Liver (tissue), 3 donors: Measurements from ENCODE around the gene CYLD.

ENCODE experiments used
- GABPA ChIP-seq, 2 donors: IDR thresholded peaks in 1 of 2; conservative IDR thresholded peaks in 1 of 2; 2 replicates each; pipeline ENCODE4 v1.6.1; 2016; ENCODE audit warnings: antibody characterized with exemption in 2 of 2, mild to moderate bottlenecking in 1 of 2, moderate library complexity in 1 of 2
- RAD21 ChIP-seq, 2 donors: IDR thresholded peaks; 2 replicates each; pipeline ENCODE4 v1.6.1; 2016; ENCODE audit warnings: antibody characterized with exemption in 2 of 2, mild to moderate bottlenecking in 2 of 2
- TF ChIP-seq, protein P1 (sequence below): fragments of 150-350 bp; IDR thresholded peaks from 2 replicates; pipeline ENCODE4 v1.5.1; 2017; ENCODE audit warnings: improper control_type of control experiment, low read depth, low read length; ENCODE audit not compliant: missing input control
- TF ChIP-seq, protein P2 (sequence below): IDR thresholded peaks from 2 replicates; pipeline ENCODE4 v1.6.1; 2016; ENCODE audit warnings: antibody characterized with exemption
- TF ChIP-seq, protein P3 (sequence below): IDR thresholded peaks from 2 replicates; pipeline ENCODE4 v1.6.1; 2016; ENCODE audit warnings: antibody characterized with exemption
- TF ChIP-seq, protein P4 (sequence below): IDR thresholded peaks from 2 replicates; pipeline ENCODE4 v1.6.1; 2016; ENCODE audit warnings: antibody characterized with exemption
- donor health status: healthy.
- donor health status: healthy.

DNA sequence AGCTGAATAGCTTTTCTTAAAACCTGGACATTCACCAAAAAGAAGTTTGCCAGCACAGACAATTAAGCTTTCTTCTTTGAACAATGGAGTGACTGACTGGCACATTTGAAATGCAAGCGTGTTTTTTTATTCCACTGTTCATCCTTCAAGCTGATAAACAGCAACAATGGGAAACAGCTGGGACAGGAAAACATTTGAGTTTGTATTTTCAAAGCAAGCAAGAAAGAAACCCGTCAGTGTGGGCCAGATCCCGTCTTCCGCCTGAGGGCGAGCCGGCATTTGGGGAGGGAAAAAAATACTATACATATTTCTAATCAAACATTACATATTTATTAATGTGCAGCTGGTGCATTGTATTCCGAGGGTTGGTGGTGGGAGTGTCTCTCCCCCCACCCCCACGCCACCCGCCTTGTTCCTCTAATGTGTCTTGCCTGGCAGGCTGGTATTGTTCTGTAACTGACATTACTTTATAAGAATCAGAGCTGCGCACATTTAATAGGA is 94.3 kb downstream of the CYLD start:
- TF ChIP-seq, protein P1, sequence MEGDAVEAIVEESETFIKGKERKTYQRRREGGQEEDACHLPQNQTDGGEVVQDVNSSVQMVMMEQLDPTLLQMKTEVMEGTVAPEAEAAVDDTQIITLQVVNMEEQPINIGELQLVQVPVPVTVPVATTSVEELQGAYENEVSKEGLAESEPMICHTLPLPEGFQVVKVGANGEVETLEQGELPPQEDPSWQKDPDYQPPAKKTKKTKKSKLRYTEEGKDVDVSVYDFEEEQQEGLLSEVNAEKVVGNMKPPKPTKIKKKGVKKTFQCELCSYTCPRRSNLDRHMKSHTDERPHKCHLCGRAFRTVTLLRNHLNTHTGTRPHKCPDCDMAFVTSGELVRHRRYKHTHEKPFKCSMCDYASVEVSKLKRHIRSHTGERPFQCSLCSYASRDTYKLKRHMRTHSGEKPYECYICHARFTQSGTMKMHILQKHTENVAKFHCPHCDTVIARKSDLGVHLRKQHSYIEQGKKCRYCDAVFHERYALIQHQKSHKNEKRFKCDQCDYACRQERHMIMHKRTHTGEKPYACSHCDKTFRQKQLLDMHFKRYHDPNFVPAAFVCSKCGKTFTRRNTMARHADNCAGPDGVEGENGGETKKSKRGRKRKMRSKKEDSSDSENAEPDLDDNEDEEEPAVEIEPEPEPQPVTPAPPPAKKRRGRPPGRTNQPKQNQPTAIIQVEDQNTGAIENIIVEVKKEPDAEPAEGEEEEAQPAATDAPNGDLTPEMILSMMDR: no peak
- TF ChIP-seq, protein P2, sequence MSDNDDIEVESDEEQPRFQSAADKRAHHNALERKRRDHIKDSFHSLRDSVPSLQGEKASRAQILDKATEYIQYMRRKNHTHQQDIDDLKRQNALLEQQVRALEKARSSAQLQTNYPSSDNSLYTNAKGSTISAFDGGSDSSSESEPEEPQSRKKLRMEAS: no peak
- TF ChIP-seq GABPA (IDR thresholded peaks at IDR 0.05 in 1 of 2, conservative IDR thresholded peaks at IDR 0.05 in 1 of 2) (no peak), RAD21 (IDR thresholded peaks at IDR 0.05) (no peak)
- TF ChIP-seq, protein P3, sequence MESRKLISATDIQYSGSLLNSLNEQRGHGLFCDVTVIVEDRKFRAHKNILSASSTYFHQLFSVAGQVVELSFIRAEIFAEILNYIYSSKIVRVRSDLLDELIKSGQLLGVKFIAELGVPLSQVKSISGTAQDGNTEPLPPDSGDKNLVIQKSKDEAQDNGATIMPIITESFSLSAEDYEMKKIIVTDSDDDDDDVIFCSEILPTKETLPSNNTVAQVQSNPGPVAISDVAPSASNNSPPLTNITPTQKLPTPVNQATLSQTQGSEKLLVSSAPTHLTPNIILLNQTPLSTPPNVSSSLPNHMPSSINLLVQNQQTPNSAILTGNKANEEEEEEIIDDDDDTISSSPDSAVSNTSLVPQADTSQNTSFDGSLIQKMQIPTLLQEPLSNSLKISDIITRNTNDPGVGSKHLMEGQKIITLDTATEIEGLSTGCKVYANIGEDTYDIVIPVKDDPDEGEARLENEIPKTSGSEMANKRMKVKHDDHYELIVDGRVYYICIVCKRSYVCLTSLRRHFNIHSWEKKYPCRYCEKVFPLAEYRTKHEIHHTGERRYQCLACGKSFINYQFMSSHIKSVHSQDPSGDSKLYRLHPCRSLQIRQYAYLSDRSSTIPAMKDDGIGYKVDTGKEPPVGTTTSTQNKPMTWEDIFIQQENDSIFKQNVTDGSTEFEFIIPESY: no peak
- TF ChIP-seq, protein P4, sequence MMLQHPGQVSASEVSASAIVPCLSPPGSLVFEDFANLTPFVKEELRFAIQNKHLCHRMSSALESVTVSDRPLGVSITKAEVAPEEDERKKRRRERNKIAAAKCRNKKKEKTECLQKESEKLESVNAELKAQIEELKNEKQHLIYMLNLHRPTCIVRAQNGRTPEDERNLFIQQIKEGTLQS: no peak
